H1 (cell line): Measurements from ENCODE around the gene CD276. TPM values are rescaled to one million over a fixed set of nuclear protein-coding genes. Genes with fewer than 3 reads are reported as not detected.

Source experiments
- BCL11A ChIP-seq, 2 experiments: IDR thresholded peaks; one replicate each; pipeline ENCODE4 v1.6.1; 2011; ENCODE audit warnings: low read depth in 2 of 2, low read length in 2 of 2, mild to moderate bottlenecking in 2 of 2
- BRCA1 ChIP-seq: IDR thresholded peaks from 2 replicates; pipeline ENCODE4 v1.6.1; 2012; ENCODE audit warnings: low read depth, low read length, improper control_type of control experiment
- CHD7 ChIP-seq: fragments of 300-600 bp; sonication (generic); IDR thresholded peaks from 2 replicates; pipeline ENCODE4 v1.7.1; 2012; ENCODE audit warnings: low read length, moderate library complexity, mild to moderate bottlenecking, inconsistent platforms; ENCODE audit not compliant: insufficient replicate concordance
- CREB1 ChIP-seq: IDR thresholded peaks from 2 replicates; pipeline ENCODE4 v1.6.1; 2012; ENCODE audit warnings: inconsistent platforms
- KDM1A ChIP-seq: fragments of 200-600, 300-600 bp; sonication (generic); IDR thresholded peaks from 2 replicates; pipeline ENCODE4 v1.7.1; 2016; ENCODE audit warnings: mild to moderate bottlenecking, low read length, borderline replicate concordance
- KDM5A ChIP-seq: fragments of 200-600 bp; IDR thresholded peaks from 2 replicates; pipeline ENCODE4 v1.7.1; 2012; ENCODE audit warnings: mild to moderate bottlenecking, low read length, inconsistent platforms, mixed read lengths
- MAX ChIP-seq: IDR thresholded peaks from 2 replicates; pipeline ENCODE4 v1.6.1; 2012; ENCODE audit warnings: inconsistent platforms
- RBBP5 ChIP-seq: IDR thresholded peaks from 2 replicates; pipeline ENCODE4 v1.7.1; 2012; ENCODE audit warnings: low read depth, mild to moderate bottlenecking, inconsistent platforms, low read length, moderate library complexity, borderline replicate concordance
- RNF2 ChIP-seq: fragments of 200-900, 300-1000 bp; sonication (generic); IDR thresholded peaks from 2 replicates; pipeline ENCODE4 v1.7.1; 2016; ENCODE audit warnings: borderline replicate concordance, low read depth, mild to moderate bottlenecking, antibody characterized with exemption, low read length; ENCODE audit not compliant: poor library complexity, severe bottlenecking; ENCODE audit errors: missing control alignments
- RXRA ChIP-seq: IDR thresholded peaks from 2 replicates; pipeline ENCODE4 v1.6.1; 2011; ENCODE audit warnings: low read depth, mild to moderate bottlenecking, low read length, moderate library complexity; ENCODE audit not compliant: insufficient read depth
- SIX5 ChIP-seq: IDR thresholded peaks from 2 replicates; pipeline ENCODE4 v1.6.1; 2011; ENCODE audit warnings: mild to moderate bottlenecking, low read depth, low read length
- YY1 ChIP-seq: IDR thresholded peaks from 2 replicates; pipeline ENCODE4 v1.6.1; 2011; ENCODE audit warnings: low read depth, mild to moderate bottlenecking, low read length
- polyA plus RNA-seq, 7 experiments: library from polyadenylated mRNA; depleted of rRNA in 3 of 7; stranded (reverse) in 5 of 7; unstranded in 2 of 7; fragments of >200 nt in 5 of 7; fragments of 200-250 nt in 2 of 7; gene quantifications; 1 replicate in 5 of 7; 2 replicates in 1 of 7; 4 replicates in 1 of 7; pipeline versions ENCODE4 v1.2.1 to v1.2.3, GENCODE V29; 2011 to 2013; ENCODE audit warnings: missing spikeins in 2 of 7, mixed read lengths in 2 of 7
- total RNA-seq: library from RNA; stranded (reverse); fragmentation: NEBNext Ultra II Directional; extraction: Animal tissue kit (Norgen Biotek cat#: 25700); gene quantifications from 2 replicates; pipeline ENCODE4 v1.2.1, GENCODE V29; 2021

The CD276 gene
- total and polyA plus RNA-seq, 2 of the 8 experiments (the other 6 are each of a cell fraction or from before 2014, with no cell fraction given) = 156 to 158 TPM

- TF ChIP-seq CHD7 (no peak), YY1 (no peak), MAX (no peak), RXRA (no peak), CREB1 (no peak), SIX5 (no peak), KDM5A (no peak), KDM1A (no peak), RBBP5 (no peak), RNF2 (no peak), BCL11A (IDR thresholded peaks at IDR 0.05; ENCODE audit: low read depth in 2 of 2, low read length in 2 of 2) (no peak), BRCA1 (no peak)
These were observed 34.5 kb downstream of the CD276 start (continued) for GRCh38 chr15:73718694-73719093.
